Measurements from ENCODE around the gene MB21D2.

MB21D2 gene

DNA sequence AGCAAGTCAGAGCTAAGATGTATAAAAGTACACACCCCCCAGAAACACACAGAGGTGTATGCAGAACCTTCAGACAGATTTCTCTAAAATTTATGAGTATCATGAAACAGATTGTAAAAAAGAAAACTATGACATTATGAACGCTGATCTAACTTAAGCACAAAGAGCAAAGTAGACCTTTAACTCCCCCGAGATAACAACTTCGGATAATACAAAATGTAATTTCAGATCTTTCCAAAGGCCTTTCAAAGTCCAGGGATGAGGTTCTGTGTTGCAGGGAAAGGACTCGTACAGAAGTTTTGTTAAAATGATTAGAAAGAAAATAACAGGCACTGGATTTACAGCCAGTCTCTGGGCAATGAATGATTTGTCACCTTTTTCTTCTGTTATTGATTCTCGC is 97.5 kb downstream of the MB21D2 start (continued):
- no peak for TF ChIP-seq ZNF596 (tag by site-specific recombination; IDR thresholded peaks at IDR 0.05)
- TF ChIP-seq IKZF3 (tag by site-specific recombination; IDR thresholded peaks at IDR 0.05), result no peak
- no peak for TF ChIP-seq ZNF544 (tag by site-specific recombination; IDR thresholded peaks at IDR 0.05)
- no peak for TF ChIP-seq ZFP69B (tag by site-specific recombination; IDR thresholded peaks at IDR 0.05)
- no peak for TF ChIP-seq ZNF658 (tag by site-specific recombination; IDR thresholded peaks at IDR 0.05)

DNA sequence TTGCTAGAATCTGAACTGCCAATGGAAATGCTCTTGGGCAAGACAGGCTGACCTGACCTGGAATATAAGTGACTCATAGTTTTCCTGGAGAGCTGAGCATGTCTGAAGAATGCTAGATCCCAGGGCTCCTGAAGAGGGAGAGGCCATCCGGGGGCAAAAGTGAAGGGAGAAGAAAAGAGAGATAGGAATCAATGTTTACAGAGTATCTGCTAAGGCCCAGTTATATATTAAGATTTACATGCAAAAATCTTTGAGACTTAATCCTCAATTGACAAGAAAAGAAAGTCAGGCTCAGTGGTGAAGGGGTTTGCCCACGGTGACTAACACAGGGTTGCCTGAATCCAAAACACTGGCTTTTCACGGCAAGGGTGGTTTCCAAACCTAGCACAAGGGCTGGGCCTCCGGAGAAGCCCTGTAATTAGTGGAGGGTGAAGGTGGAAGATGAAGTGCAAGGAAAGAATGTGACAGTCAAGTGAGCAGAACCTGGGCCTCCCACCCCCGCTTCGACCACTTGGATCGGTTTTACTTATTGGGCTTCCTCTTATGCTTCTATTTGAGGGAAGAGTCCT is 98.6 kb downstream of the MB21D2 start:
- Histone ChIP-seq H3K4me3 (ENCODE audit: low read depth, low read length) (no peak overlapping the region), H3K9me3 (ENCODE audit: control insufficient read depth, insufficient read depth, low read depth, low read length) (no peaks in the 10 kb centered on the region), H3K4me1 (ENCODE audit: control insufficient read depth, insufficient read depth, low read length) (peaks cover 16% of the 10 kb centered on the region), H3K27ac (ENCODE audit: extremely low read depth, low read depth, low read length) (no peak overlapping the region), H3K36me3 (ENCODE audit: control insufficient read depth in 2 of 2, insufficient read depth in 1 of 2, low read length in 2 of 2) (no peaks in the 10 kb centered on the region)
- POLR2A ChIA-PET, result interaction anchor here (1.0 to 1.3 kb wide), 2 partner anchors 33 to 60 kb away, joined by 3 to 4 read pairs; no protein-coding TSS in a partner anchor
- TF ChIP-seq ZNF121 (tag by site-specific recombination; IDR thresholded peaks at IDR 0.05), result no peak
- TF ChIP-seq, protein P1, sequence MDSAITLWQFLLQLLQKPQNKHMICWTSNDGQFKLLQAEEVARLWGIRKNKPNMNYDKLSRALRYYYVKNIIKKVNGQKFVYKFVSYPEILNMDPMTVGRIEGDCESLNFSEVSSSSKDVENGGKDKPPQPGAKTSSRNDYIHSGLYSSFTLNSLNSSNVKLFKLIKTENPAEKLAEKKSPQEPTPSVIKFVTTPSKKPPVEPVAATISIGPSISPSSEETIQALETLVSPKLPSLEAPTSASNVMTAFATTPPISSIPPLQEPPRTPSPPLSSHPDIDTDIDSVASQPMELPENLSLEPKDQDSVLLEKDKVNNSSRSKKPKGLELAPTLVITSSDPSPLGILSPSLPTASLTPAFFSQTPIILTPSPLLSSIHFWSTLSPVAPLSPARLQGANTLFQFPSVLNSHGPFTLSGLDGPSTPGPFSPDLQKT (IDR thresholded peaks at IDR 0.05; ENCODE audit: borderline replicate concordance, low read depth, low read length), result no peak
- no peak for TF ChIP-seq KLF7 (tag by site-specific recombination; IDR thresholded peaks at IDR 0.05; ENCODE audit: borderline replicate concordance)
- TF ChIP-seq ZNF394 (tag by site-specific recombination; IDR thresholded peaks at IDR 0.05; ENCODE audit: borderline replicate concordance), result no peak
- TF ChIP-seq, protein P2, sequence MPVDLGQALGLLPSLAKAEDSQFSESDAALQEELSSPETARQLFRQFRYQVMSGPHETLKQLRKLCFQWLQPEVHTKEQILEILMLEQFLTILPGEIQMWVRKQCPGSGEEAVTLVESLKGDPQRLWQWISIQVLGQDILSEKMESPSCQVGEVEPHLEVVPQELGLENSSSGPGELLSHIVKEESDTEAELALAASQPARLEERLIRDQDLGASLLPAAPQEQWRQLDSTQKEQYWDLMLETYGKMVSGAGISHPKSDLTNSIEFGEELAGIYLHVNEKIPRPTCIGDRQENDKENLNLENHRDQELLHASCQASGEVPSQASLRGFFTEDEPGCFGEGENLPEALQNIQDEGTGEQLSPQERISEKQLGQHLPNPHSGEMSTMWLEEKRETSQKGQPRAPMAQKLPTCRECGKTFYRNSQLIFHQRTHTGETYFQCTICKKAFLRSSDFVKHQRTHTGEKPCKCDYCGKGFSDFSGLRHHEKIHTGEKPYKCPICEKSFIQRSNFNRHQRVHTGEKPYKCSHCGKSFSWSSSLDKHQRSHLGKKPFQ (tag by site-specific recombination; IDR thresholded peaks at IDR 0.05), result no peak
- TF ChIP-seq, protein P3, sequence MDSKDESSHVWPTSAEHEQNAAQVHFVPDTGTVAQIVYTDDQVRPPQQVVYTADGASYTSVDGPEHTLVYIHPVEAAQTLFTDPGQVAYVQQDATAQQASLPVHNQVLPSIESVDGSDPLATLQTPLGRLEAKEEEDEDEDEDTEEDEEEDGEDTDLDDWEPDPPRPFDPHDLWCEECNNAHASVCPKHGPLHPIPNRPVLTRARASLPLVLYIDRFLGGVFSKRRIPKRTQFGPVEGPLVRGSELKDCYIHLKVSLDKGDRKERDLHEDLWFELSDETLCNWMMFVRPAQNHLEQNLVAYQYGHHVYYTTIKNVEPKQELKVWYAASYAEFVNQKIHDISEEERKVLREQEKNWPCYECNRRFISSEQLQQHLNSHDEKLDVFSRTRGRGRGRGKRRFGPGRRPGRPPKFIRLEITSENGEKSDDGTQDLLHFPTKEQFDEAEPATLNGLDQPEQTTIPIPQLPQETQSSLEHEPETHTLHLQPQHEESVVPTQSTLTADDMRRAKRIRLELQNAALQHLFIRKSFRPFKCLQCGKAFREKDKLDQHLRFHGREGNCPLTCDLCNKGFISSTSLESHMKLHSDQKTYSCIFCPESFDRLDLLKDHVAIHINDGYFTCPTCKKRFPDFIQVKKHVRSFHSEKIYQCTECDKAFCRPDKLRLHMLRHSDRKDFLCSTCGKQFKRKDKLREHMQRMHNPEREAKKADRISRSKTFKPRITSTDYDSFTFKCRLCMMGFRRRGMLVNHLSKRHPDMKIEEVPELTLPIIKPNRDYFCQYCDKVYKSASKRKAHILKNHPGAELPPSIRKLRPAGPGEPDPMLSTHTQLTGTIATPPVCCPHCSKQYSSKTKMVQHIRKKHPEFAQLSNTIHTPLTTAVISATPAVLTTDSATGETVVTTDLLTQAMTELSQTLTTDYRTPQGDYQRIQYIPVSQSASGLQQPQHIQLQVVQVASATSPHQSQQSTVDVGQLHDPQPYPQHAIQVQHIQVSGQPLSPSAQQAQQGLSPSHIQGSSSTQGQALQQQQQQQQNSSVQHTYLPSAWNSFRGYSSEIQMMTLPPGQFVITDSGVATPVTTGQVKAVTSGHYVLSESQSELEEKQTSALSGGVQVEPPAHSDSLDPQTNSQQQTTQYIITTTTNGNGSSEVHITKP (tag by site-specific recombination; IDR thresholded peaks at IDR 0.05), result peak; percentile 84
- no peak for TF ChIP-seq ZBTB1 (tag by site-specific recombination; IDR thresholded peaks at IDR 0.05)
- no peak for TF ChIP-seq ZFP37 (tag by site-specific recombination; IDR thresholded peaks at IDR 0.05)
- peak; percentile 92 for TF ChIP-seq SP7 (tag by site-specific recombination; IDR thresholded peaks at IDR 0.05)
- TF ChIP-seq ZNF600 (tag by site-specific recombination; IDR thresholded peaks at IDR 0.05), result peak; percentile 91; the same call in 1 of the 2 replicates
- TF ChIP-seq ZNF23 (tag by site-specific recombination; IDR thresholded peaks at IDR 0.05; ENCODE audit: borderline replicate concordance), result no peak
- TF ChIP-seq ZNF629 (tag by site-specific recombination; IDR thresholded peaks at IDR 0.05), result no peak
- TF ChIP-seq ZNF473 (tag by site-specific recombination; IDR thresholded peaks at IDR 0.05), result no peak
- TF ChIP-seq ZNF843 (tag by site-specific recombination; IDR thresholded peaks at IDR 0.05), result no peak
- CTCF ChIA-PET, result interaction anchor here (8.5 kb wide), 1 partner anchor 224 kb away, joined by 132 read pairs; no protein-coding TSS in a partner anchor

Measured in HEK293 (cell line).